Prostate gland (tissue), 2 donors: ENCODE data around the gene DOCK11. TPM values are rescaled to one million over a fixed set of nuclear protein-coding genes. Genes with fewer than 3 reads are reported as not detected.

Experiments used
- DNase-seq: peaks from one replicate; pipeline ENCODE4 v3.0.0-alpha.2; 2019; ENCODE audit warnings: low spot score
- H3K27ac ChIP-seq, 2 donors: fragments of 200-600 bp; sonication (generic); 2 replicates each; pipeline ENCODE4 v1.5.1; 2017 to 2019
- H3K27me3 ChIP-seq: fragments of 200-600 bp; sonication (generic); replicated peaks from 2 replicates; pipeline ENCODE4 v1.5.1; 2019; ENCODE audit not compliant: insufficient read depth
- H3K36me3 ChIP-seq, 2 donors: fragments of 200-600 bp; sonication (generic); 1 replicate in 1 of 2; 2 replicates in 1 of 2; pipeline versions ENCODE4 v1.5.1 to v1.8.1; 2017 to 2019
- H3K4me1 ChIP-seq: fragments of 200-600 bp; sonication (generic); replicated peaks from 2 replicates; pipeline ENCODE4 v1.5.1; 2019
- H3K4me3 ChIP-seq, 2 donors: fragments of 200-600 bp; sonication (generic); 2 replicates each; pipeline ENCODE4 v1.5.1; 2017 to 2019
- H3K9me3 ChIP-seq: fragments of 200-600 bp; sonication (generic); 2 replicates; pipeline ENCODE4 v1.5.1; 2017
- POLR2A ChIP-seq: fragments of 450-650 bp; IDR thresholded peaks from one replicate; pipeline ENCODE4 v1.6.1; 2016; ENCODE audit warnings: antibody characterized with exemption, mild to moderate bottlenecking
- POLR2AphosphoS5 ChIP-seq: sonication (generic); formaldehyde crosslinking; IDR thresholded peaks from one replicate; pipeline ENCODE4 v1.6.1; 2017; ENCODE audit warnings: antibody characterized with exemption
- WGBS: methylation state at CpG from one replicate; pipeline ENCODE4 v1.1.5; 2018; 5-methylcytosine and 5-hydroxymethylcytosine counted together
- intact Hi-C: fragments of 100-400 bp; cut with DNase I; formaldehyde crosslinking; loops from one replicate; pipeline ENCODE4 v1.14.2; 2022
- total RNA-seq, 2 donors: library from RNA; depleted of rRNA; stranded (reverse); fragments of >200 nt; gene quantifications; one replicate each; pipeline ENCODE4 v1.1.0, GENCODE V29; 2016
- TF ChIP-seq, protein P1 (sequence below), 4 experiments: fragments of 200-600 bp in 2 of 4; fragments of 450-650 bp in 2 of 4; sonication (generic) in 2 of 4; IDR thresholded peaks; 1 replicate in 3 of 4; 2 replicates in 1 of 4; pipeline ENCODE4 v1.5.1; 2016 to 2019; ENCODE audit warnings: antibody characterized with exemption in 4 of 4, mild to moderate bottlenecking in 2 of 4, moderate library complexity in 2 of 4

Gene DOCK11
- total RNA-seq, 2 donors from 2014 or later, result 2.6 to 4.7 TPM

DNA sequence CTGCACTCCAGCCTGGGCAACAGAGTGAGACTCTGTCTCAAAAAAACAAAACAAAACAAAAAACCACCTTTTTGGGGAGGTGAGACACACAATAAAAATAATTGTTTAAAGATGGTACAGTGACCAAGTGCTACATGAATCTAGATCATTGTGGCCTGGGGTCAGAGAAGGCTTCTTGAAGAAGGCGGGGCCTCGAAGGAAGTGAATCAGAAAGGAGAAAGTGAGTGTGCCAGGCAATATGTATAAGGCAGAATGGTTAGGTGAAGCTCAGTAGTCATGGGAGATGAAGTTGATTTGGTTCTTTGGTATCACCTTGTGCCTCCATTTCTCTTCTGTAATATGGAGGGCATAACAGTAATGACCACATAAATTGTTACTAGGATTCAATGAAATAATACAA, 58.9 kb downstream of the DOCK11 start:
- Histone ChIP-seq H3K36me3 (no peaks in the 10 kb centered on the region), H3K9me3 (no peaks in the 10 kb centered on the region), H3K27ac (no peak overlapping the region), H3K27me3 (no peaks in the 10 kb centered on the region), H3K4me3 (no peak overlapping the region), H3K4me1 (no peaks in the 10 kb centered on the region)
- WGBS, result 97% methylated on average over 2 of the region's 2 CpGs
- intact Hi-C loops, result no loop called here
- no peak for TF ChIP-seq POLR2AphosphoS5
- TF ChIP-seq POLR2A, result no peak
- TF ChIP-seq, protein P1, sequence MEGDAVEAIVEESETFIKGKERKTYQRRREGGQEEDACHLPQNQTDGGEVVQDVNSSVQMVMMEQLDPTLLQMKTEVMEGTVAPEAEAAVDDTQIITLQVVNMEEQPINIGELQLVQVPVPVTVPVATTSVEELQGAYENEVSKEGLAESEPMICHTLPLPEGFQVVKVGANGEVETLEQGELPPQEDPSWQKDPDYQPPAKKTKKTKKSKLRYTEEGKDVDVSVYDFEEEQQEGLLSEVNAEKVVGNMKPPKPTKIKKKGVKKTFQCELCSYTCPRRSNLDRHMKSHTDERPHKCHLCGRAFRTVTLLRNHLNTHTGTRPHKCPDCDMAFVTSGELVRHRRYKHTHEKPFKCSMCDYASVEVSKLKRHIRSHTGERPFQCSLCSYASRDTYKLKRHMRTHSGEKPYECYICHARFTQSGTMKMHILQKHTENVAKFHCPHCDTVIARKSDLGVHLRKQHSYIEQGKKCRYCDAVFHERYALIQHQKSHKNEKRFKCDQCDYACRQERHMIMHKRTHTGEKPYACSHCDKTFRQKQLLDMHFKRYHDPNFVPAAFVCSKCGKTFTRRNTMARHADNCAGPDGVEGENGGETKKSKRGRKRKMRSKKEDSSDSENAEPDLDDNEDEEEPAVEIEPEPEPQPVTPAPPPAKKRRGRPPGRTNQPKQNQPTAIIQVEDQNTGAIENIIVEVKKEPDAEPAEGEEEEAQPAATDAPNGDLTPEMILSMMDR (IDR thresholded peaks at IDR 0.05), result no peak
- no peak for DNase-seq

DNA sequence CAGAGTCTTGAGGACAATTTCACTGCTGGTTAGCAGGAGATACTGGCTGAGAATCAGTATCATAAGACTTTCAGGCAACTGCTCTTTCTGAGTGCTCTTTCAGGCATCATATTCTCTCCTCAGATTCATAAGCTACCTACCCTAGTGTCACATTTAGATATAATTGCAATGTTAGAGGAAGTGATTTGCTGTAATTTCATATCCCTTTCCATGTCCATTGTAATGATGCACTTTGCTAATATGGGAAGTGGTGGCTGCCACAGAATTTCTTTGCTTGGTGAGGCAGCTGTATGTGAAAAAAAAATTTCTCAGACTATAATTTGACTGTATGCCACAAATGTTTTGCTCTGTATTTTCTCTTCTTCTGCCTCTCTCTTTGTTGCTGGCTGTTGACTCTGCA, 63.3 kb downstream of the DOCK11 start:
- Histone ChIP-seq H3K27ac (no peak overlapping the region), H3K9me3 (no peaks in the 10 kb centered on the region), H3K4me1 (no peaks in the 10 kb centered on the region), H3K36me3 (no peaks in the 10 kb centered on the region), H3K27me3 (no peaks in the 10 kb centered on the region), H3K4me3 (no peak overlapping the region)
- intact Hi-C loops, result no loop called here
- DNase-seq, result no peak
- no peak for TF ChIP-seq POLR2AphosphoS5
- no peak for TF ChIP-seq POLR2A
- TF ChIP-seq, protein P1 (IDR thresholded peaks at IDR 0.05), result no peak

DNA sequence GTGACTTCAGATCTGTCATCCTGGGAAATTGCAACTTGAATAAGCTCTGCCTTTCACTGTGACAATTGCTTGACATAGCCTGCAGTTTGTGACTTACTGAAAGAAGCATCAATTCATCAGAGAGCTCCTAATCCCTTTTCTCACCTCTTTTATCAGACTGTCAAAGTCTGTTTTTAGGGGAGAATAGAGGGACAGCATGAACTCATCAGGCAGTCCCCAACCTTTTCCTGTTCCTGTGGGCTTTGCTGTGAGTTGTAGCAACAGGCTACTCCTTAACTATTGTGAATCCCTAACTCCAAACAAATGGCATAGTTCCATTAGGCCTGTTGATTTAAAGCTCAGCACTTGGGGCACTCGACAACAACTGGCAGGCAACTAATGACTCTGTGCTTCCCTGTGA, 64.9 kb downstream of the DOCK11 start:
- no peaks in the 10 kb centered on the region for H3K27me3 ChIP-seq
- intact Hi-C loops, result no loop called here
- DNase-seq, result no peak
- H3K4me3 ChIP-seq, result no peak overlapping the region
- TF ChIP-seq POLR2AphosphoS5 (no peak), POLR2A (no peak)
- TF ChIP-seq, protein P1 (IDR thresholded peaks at IDR 0.05), result no peak
- H3K27ac ChIP-seq, result no peak overlapping the region
- no peaks in the 10 kb centered on the region for H3K9me3 ChIP-seq
- no peaks in the 10 kb centered on the region for H3K4me1 ChIP-seq
- WGBS, result 38% methylated on average over 1 of the region's 1 CpG
- no peaks in the 10 kb centered on the region for H3K36me3 ChIP-seq

DNA sequence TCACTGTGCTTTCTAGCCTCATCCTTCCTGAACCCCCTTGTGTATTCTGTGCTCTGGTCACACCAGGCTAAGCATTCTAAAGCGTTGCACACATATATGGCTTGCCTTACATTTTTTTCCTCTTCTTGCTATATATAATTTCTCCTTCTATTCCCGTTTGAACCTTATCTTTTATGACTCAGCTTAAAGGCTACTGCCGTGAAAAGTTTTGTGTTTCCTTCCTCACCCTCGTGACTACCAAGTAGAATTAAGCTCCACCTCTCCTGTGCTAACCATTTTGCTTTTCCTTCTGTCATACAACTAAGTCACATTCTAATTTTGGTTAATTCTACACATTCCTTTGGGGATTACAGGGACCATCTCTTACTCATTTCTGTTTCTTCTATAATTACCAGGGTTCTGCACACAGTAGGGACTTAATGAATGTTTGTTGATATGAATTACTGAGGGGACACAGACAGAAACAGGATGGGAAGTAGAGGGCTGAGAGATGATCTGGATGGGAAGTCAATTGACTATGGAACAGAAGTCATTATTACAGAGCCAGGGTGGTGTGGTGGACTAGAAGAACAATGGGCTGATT, 67.1 kb downstream of the DOCK11 start:
- intact Hi-C loops, result no loop called here
- WGBS, result 45% methylated on average over 4 of the region's 4 CpGs
- no peaks in the 10 kb centered on the region for H3K9me3 ChIP-seq
- no peak for TF ChIP-seq POLR2A
- TF ChIP-seq, protein P1 (IDR thresholded peaks at IDR 0.05), result no peak
- no peak for TF ChIP-seq POLR2AphosphoS5
- no peaks in the 10 kb centered on the region for H3K4me1 ChIP-seq
- DNase-seq, result no peak
- no peak overlapping the region for H3K4me3 ChIP-seq
- no peaks in the 10 kb centered on the region for H3K36me3 ChIP-seq
- no peaks in the 10 kb centered on the region for H3K27me3 ChIP-seq
- no peak overlapping the region for H3K27ac ChIP-seq

DNA sequence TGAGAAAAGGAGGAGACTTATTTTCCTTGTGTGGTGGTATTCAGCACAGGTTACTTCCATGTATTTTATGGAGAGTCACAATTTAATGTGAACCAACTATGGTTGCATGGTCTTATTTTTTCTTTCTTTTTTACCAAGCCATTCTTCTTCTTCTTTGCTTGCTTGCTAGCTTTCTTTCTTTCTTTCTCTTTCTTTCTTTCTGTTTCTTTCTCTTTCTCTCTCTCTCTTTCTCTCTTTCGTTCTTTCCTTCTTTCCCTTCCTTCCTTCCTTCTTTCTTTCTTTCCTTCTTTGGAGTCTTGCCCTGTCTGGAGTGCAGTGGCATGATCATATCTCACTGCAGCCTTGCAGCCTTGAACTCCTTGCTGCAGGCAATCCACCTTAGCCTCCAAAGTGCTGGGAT, 68.9 kb downstream of the DOCK11 start:
- H3K27ac ChIP-seq, result no peak overlapping the region
- 93% methylated on average over 1 of the region's 1 CpG for WGBS
- H3K27me3 ChIP-seq, result no peaks in the 10 kb centered on the region
- no peaks in the 10 kb centered on the region for H3K9me3 ChIP-seq
- no peak overlapping the region for H3K4me3 ChIP-seq
- no peaks in the 10 kb centered on the region for H3K4me1 ChIP-seq
- H3K36me3 ChIP-seq, result no peaks in the 10 kb centered on the region
- TF ChIP-seq POLR2AphosphoS5, result no peak
- TF ChIP-seq POLR2A, result no peak
- TF ChIP-seq, protein P1 (IDR thresholded peaks at IDR 0.05), result no peak
- intact Hi-C loops, result no loop called here
- no peak for DNase-seq
